ENCODE results near the gene FRS3. TPM values are rescaled to one million over a fixed set of nuclear protein-coding genes. Genes with fewer than 3 reads are reported as not detected.

FRS3 gene
- total and polyA plus RNA-seq, 2 of the 8 experiments (the other 6 are each of a cell fraction or from before 2014, with no cell fraction given) = 3.4 to 4.4 TPM

GRCh38 chr6:41737591-41738130 lies 42.0 kb downstream of the FRS3 start (continued):
- TF ChIP-seq TAF7 (optimal IDR thresholded peaks at IDR 0.05; ENCODE audit: borderline replicate concordance, low read depth, low read length) = no peak
